Astrocyte of the hippocampus (primary cell): ENCODE data around the gene SKP1.
A peak's percentile ranks its signal among the peaks of the same experiment; 100 is the strongest.
"Not testable (repeated sequence)": the region's sequence is repeated elsewhere in the genome, so short reads cannot be mapped to it uniquely, and the experiment has no call there.

Experiments
- DNase-seq: peaks from one replicate; pipeline ENCODE4 v3.0.0; 2011; ENCODE audit warnings: low read depth, low spot score

SKP1 gene

DNA sequence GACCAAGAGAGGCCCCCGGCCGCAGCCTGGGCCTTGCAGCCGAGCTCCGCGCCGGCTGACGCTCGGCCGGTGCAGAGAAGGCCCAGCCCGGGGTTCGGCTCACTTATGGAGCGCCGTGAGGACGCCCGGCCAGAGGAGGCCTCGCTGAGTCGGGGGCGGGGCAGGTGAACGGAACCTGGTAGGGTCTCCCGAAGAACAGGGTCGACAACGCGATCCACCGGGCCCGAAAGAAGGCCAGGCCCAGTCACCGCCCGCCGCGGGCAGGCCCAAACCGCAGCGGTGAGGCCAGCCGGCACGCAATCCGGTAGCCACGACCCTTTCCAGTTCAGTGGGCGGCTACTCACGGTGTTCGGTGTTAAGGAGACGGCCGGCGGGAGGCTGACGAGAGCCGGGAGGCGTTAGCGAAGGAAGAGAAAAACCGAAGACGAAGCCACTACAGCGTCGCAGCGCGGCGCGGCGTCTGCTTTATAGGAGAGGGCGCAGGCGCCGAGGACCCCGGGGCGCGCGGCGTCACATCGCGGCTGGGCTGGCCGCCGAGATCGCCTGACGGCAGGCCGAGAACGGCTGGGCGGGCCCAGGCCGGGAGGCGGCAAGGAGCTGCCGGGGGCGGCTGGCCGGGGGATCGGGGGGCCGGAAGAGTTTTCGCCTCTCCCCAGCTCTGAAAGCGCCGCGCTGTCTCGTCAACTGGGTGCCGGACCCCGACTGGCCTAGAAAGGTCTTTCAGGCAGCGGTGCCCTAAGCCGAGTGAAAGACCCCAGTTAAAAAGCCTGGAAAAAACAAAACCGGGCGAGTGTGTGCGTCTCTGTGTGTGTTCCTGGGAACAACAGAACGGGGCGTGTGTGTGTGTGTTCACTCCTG lies at the start of gene SKP1:
TSS of gene SKP1 (minus strand) at position 440 of the 858 bp plus-strand sequence. CDS start 2,928 bp downstream, outside the sequence.
- peak; percentile 93 for DNase-seq

DNA sequence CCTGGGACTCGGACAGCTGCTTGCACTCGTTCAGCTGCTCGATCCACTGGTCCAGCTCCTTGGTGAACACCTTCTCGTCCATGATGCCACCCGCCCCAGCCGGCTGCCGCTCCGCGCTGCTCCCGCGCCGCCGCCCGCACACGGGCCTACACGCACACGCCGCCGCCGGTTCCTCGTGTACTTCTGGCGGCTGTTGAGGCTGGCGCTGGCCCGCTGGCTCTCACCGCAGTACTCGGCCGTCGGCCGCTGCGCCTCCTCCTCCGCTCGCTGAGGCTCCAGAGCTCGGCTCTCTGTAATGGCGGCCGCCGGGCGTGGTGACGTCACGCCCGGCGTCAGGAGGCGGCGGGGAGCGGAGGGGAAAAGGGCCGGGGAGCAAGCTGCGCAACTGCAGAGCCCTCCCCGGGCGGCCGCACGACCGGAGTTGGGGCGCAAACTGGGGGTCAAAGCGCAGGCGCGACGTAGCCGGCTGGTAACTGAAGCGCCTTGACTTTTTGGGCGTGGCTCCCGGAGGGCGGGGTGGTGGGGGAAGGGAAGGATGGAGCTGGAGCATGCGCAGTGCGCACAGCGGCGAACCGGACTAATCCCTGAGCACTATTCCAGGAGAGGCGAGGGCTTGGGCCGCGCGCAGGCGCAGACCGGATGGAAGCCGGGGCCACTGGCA lies 49.2 kb upstream of the SKP1 start, which contains the start of gene PPP2CA:
TSS of gene PPP2CA (minus strand) at position 294 of the 661 bp plus-strand sequence. CDS start at position 82, 212 bp downstream.
- DNase-seq, result peak; percentile 100

DNA sequence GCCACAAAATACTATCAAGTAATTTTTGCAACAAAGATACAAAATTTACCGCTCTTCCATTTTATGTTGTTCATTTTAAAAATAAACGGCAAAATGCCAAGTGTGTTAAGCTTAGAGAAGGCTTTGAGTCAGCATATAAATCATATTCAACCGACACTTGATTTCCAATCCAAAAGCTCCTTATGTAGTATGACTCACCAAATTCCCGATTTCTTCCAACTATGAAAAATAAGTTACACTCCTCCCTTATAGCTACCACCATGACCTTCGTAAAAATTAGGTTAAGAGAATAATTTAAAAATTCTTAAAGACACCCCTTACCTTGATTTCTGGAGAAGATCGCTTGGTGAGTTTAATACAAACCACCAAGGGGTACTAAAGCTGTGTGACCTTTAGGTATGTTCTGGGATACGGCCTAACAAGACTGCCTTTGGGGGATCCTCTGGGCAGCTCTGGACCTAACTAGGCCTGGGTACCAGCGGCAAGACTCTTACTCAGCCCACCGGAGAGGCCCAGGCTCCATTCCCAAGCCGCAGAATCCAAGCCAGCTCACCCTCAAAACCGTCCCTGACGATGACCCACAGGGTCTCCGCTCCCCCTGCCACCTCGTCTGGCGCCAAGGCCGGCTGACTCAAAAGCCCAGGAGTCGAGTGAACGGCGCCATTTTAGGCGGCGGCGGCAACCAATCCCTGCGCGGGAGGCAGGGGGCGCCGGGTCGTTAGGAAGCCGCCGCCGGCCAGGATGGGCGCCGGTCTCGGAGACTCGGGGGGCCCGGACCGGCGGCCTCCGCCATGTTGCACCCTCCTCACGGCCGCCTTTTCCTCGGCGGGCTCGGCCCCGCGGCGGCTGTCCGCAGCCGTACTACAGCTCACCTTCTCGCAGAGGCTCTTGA lies 48.4 kb upstream of the SKP1 start:
- DNase-seq, result peak; percentile 86

DNA sequence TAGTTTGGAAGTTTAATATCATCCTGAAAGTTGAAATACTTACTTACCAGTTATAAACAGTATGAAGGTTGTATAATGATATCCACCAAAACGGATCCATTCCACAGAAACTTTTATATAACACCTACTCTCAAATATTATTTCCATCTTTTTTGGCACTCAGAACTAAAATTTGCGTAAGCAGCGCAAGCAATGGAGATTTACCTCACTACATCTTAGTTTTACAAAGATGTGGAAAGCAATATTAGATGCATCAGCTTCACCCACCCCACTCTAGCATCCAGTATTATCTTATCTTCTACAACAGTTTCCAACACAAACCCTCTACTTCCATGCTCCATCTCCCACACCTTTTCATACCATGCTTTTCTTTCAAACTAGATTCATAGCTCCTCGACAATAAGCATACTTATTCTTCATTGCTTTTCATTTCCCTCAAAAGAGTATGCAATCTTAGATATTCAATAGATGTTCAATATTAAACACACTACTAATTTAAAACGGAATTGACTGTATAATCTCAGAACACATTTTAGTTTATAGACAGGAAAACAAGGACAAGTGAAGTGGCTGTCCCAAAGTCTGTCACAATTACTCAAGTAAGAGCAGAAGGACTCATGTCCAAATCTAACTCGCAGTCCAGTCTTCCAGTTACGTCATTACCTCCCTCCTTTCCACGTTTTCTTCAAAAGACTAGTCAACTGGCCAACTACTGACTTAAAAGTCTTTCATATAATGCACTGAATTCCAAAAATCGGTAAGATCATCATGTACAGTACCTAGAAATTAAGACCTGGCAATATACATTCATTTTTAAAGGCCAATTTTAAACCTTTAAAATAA lies 46.9 kb upstream of the SKP1 start:
- DNase-seq, result peak; percentile 26

DNA sequence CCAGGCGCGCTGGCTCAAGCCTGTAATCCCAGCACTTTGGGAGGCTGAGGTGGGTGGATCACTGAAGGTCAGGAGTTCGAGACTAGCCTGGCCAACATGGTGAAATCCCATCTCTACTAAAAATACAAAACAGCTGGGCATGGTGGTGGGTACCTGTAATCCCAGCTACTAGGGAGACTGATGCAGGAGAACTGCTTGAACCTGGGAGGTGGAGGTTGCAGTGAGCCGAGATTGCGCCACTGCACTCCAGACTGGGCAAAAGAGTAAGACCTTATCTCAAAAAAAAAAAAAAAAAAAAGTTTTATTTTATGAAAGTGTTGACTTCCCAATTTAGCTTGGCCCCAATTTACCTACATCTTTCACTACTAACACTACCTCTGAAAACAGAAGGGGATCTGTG lies 44.9 kb upstream of the SKP1 start:
- DNase-seq, result not testable (repeated sequence)

DNA sequence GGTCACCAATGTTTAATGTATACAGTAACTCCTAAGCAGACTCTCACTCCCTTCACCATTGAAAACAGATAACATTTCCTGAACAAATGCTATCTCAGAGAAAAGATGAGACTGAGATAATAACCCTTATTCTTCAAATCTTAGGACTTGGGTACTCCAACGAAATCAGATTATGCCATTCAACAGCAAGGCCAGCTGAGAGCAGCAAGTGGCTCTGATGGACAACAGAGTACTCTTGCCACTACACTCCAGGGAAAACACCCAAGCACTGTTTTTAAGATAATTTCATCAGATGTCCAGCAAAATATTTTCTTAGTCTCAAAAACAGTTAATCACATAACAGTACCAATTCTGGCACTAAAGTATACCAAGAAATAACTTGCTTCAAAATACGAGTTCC lies 39.0 kb upstream of the SKP1 start:
- no peak for DNase-seq

DNA sequence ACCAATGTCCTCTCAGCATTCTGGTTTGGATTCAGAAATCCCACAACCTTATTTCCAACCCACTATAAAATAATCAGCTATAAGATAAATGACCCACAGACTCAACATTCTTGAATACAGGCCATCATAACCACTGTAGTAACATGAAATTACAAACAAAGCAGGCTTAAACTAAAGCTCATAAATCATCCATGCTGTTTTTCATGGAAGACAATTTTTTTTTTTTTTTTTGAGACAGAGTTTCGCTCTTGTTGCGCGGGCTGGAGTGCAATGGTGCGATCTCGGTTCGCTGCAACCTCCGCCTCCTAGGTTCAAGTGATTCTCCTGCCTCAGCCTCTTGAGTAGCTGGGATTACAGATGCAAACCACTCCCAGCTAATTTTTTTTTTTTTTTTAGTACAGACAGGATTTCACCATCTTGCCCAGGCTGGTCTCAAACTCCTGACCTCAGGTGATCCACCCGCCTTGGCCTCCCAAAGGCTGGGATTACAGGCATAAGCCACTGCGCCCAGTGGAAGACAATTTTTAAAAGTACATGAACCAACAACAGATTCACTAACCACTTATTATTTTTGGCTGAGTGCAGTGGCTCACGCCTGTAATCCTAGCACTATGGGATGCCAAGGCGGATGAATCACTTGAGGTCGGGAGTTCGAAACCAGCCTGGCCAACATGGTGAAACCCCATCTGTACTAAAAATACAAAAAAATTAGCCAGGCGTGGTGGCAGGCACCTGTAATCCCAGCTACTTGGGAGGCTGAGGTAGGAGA lies 34.7 kb upstream of the SKP1 start:
- DNase-seq, result peak; percentile 25

DNA sequence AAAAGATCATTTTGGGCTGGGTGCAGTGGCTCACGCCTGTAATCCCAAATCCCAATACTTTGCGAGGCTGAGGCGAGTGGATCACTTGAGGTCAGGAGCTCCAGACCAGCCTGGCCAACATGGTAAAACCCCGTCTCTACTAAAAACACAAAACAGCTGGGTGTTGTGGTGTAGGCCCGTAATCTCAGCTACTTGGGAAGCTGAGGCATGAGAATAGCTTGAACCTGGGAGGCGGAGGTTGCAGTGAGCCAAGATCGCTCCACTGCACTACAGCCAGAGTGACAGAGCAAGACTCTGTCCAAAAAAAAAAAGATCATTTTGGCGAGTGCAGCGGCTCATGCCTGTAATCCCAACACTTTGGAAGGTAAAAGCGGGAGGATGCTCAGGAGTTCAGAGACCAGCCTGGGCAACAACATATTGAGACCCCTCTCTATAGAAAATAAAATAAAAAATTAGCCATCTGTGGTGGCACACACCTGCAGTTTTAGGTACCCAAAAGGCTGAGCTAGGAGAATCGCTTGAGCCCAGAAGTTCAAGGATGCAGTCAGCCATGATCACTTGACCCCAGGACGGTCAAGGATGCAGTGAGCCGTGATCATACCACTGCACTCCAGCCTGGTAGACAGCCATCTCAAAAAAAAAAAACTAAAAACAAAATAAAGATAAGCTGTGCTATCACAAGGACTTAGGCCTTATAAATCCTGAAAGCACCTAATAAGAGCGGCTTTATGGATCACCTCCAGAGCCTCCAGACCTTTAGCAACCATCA lies 32.9 kb upstream of the SKP1 start:
- DNase-seq, result no peak

DNA sequence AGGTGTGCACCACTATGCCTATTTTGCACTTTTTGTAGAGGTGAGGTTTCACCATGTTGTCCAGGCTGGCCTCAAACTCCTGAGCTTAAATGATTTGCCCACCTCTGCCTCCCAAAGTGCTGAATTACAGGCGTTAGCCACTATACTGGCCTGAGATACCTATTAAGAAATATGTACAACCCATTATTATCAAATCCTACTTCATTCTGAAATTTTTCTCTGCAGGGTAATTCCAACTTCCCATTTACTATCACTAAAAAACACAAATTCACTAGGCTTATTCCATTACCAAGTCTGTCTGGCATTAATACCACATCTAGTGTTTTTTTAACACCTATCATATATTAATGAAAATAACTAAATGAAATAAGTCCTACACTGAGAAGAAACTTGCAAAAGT lies 30.9 kb upstream of the SKP1 start:
- DNase-seq, result no peak

DNA sequence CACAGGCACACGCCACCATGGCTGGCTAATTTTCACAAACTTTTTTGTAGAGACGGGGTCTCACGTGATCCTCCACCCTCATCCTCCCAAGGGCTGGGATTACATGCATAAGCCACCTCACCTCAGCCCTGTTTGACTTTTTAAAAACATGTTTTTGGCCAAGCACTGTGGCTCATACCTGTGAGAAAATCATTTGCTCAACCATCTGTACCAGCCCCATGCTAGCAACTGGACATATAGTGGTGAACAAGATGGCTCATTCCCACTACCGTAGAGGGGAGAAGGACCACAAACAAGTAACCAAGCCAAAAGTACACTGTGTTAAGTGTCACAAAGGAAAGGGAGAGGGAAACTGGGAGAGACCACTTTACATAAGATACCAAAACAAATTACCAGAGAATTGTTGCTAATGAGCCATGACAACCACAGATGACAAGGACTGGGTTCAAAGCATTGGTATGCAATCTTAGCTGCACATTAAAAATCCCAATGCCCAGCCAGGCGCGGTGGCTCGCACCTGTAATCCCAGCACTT lies 29.9 kb upstream of the SKP1 start:
- no peak for DNase-seq

DNA sequence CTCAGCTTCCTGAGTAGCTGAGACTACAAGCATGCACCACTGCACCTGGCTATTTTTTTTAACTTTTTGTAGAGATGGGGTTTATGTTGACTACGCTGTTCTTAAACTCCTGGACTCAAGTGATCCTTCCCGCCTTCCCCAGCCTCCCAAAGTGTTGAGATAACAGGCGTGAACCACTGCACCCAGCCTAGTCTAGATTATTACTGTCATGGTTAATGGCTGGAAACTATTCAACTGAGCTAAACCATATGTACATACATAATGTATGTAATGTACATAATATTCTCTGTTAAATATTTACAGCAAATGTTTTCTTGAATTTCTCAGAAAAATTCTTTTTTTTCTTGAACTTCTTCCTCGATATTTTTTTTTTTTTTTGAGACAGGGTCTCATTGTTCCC lies 27.8 kb upstream of the SKP1 start:
- DNase-seq, result no peak

DNA sequence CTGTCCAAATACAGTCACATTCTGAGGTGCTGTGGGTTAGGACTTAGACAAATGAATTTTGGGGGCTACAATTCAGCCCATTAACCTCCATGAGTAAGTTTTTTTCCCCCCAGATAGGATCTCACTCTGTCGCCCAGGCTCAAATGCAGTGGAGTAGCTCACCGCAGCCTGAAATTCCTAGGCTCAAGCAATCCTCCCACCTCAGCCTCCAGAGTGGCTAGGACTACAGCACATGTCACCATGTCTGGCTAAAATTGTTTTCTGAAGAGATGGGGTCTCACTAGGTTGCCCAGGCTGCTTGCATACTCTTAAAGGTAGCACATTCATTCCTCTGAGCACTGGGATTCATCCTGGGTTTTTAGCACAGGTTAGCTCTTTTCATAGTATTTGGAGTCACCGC lies 26.9 kb upstream of the SKP1 start:
- DNase-seq, result no peak

DNA sequence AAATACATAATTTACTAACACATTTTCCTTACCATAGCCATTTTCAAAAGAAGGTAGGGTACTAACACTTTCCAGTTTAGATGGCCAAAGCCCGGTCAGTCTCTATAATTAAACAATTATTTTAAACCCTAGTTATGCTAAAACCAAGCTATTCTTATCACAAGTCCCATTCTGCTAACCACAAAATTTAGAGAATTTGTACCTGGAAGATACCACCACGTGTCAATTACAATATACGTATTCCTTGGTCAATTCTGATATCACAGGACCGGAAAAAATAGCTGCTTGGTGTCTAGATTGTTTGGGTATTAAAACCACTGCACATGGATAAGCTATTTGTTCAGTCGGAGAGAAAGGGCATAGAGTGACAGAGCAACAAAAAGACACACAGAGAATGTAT lies 18.9 kb upstream of the SKP1 start:
- no peak for DNase-seq

DNA sequence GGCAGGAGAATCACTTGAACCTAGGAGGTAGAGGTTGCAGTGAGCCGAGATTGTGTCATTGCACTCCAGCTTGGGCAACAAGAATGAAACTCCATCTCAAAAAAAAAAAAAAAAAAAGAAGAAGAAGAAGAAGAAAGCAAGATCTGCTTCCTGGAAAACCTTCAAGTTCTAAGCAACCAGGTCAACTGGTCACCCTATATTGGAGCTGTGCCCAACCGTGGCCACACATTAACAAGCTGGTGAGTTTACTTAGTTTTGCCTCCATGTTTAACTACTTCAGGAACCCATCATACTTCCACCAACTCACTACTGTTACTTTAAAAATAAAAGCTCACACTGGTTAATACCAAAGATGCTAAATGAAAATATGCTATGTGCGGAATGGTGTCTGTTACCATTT lies 12.3 kb upstream of the SKP1 start:
- no peak for DNase-seq

DNA sequence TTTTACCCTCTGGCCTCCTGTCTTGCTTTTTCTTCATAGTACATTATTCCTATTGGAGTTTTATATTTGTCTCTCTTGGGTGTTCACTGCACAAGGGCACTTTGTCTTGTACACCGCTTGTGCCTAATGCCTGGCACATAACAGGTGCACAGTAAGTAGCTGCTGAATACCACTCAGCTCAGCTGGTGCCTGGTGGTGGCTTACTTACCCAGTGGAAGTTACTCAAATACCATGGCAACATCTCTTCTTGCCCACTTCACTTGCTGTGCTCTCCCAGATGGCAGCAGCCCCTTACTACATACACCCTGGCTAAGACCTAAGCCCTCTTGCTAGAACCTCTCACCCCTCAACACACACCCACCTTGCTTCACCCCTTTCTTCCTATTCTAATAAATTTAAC lies 11.3 kb upstream of the SKP1 start:
- no peak for DNase-seq

DNA sequence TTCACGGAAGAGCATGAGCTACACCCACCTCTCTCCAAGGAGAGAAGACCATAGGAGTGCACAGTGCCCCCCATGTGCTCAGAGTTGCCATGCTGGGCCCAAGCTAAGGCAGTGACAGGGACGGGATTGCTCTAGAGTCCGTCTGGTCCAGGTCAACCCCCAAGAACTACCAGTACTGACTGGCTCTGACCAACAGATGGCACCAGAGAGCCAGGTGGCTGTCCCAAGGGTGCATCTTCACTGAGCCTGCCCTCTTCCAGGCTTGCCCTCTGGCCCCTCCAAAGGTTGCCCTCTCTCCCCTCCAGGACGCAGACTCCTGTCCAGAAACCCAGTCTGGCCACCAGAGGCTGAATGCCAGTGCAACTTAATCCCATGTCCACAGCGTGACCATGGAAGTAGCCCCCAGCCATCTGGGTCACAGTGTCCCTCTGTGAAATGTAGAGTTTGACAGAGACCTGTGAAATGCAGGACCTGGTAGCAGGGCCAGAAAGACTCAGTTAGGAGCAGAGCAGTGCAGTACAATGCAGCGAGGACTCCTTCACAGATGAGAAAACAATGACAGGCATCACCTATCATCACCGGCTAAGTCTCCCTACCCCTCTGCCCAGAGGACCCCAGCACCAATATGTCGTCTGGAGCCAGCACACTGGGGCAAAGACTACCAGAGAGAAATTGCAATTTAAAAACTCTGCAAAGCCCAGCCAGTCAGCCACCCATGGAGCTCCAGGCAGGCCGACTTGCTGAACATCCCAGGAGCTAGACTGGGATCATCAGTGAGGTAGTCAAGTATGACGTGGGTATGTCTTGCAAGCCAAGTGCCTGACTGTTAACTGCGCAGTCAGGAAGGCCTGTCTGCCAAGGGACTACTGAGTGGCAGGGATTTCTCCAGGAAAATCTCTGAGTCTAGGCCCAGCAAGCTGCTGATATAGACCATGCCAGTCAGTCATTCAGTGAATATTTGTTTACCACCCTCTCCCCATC lies 7.7 kb upstream of the SKP1 start:
- peak; percentile 74 for DNase-seq

DNA sequence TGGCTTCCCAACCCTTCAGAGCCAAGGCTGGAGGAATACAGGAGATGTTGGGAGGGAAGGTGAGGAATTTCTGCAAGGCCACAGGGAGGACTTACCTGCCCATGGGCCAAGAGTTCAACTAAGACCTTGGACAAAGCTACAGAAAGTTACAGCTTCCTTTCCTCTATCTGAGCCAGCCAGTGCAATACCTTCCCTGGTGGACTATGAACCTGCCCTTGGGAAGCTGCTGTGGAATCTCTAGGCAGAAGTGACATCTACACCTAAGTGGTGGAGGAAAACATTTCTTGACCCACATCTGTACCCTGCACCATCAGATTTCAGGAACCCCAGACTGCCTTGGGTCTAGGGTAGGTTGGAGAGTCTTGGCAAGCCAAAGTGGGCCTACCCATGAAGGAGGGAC lies 6.7 kb upstream of the SKP1 start:
- no peak for DNase-seq

DNA sequence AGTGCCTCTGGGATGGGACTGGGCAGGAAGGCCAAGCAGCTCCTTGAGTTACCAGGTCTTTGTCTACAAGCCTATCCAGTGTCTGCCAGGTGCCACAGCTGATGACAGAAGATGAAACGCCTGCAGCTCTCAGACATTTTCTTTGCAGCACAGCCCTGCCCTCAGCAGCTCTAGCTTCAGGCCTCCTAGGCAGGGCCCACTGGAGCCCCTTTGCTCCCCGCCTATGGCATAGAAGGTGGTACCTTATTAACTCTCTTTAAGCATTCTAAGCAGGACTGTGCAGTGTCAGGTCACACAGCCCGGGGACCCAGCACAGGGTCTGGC lies 1.3 kb upstream of the SKP1 start:
- DNase-seq, result no peak
